Colonic mucosa (tissue), 4 donors: ENCODE data around the gene ST3GAL3. TPM values are rescaled to one million over a fixed set of nuclear protein-coding genes. Genes with fewer than 3 reads are reported as not detected.

Experiments
- DNase-seq: peaks from one replicate; pipeline ENCODE4 v3.0.0-alpha.2; 2020
- H3K27ac ChIP-seq: fragments of 200-600 bp; one replicate; pipeline ENCODE4 v1.8.0; 2021
- H3K27me3 ChIP-seq: fragments of 200-600 bp; one replicate; pipeline ENCODE4 v1.8.0; 2021
- H3K36me3 ChIP-seq: fragments of 200-600 bp; one replicate; pipeline ENCODE4 v1.8.0; 2021
- H3K4me1 ChIP-seq: fragments of 200-600 bp; one replicate; pipeline ENCODE4 v1.8.0; 2021; ENCODE audit warnings: mild to moderate bottlenecking
- H3K4me3 ChIP-seq: fragments of 200-600 bp; one replicate; pipeline ENCODE4 v1.8.0; 2021
- H3K9ac ChIP-seq, 2 donors: one replicate each; pipeline ENCODE4 v1.7.0; 2013; ENCODE audit warnings: control low read depth in 2 of 2, low read depth in 2 of 2, low read length in 2 of 2
- H3K9me3 ChIP-seq: fragments of 200-600 bp; one replicate; pipeline ENCODE4 v1.8.0; 2021
- CTCF ChIP-seq: fragments of 200-600 bp; IDR thresholded peaks from one replicate; pipeline ENCODE4 v1.8.0; 2022; ENCODE audit warnings: antibody characterized with exemption, mild to moderate bottlenecking
- intact Hi-C: fragments of 100-400 bp; cut with DNase I; formaldehyde crosslinking; loops from one replicate; pipeline ENCODE4 v1.14.1; 2022
- total RNA-seq, 2 donors: library from RNA; stranded (reverse); fragmentation: NEBNext Ultra II Directional in 1 of 2; extraction: Animal tissue kit (Norgen Biotek cat#: 25700) in 1 of 2; gene quantifications; one replicate each; pipeline ENCODE4 v1.2.1, GENCODE V29; 2021
- donor health status: healthy.
- donor health status: DM: no; HTN: no; CAD: no.
- donor health status: DM: no; HTN: no; CAD: no.

Gene ST3GAL3
- total RNA-seq, 2 donors from 2014 or later = 5.1 to 6.0 TPM

DNA sequence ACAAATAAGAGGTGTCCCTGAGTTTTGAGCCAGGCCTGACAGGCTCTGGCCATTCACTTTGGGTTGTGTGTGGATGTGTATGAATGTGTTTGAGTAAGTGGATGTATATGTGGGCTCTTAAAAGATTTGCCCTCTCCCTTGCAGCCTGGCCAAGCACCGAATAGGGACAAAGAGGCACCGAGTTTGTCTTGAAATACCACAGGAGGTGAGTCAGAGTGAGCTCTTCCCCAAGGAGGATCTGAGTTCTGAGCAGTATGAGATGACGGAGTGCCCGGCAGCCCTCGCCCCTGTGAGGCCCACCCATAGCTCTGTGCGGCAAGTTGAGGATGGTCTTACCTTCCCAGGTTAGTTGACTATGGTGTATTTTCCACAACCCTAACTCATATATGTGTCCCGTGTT is 38.4 kb upstream of the ST3GAL3 start:
- Histone ChIP-seq H3K4me3 (no peak overlapping the region), H3K27ac (no peak overlapping the region), H3K4me1 (no peaks in the 10 kb centered on the region), H3K9ac (no peak overlapping the region), H3K9me3 (no peaks in the 10 kb centered on the region), H3K27me3 (no peaks in the 10 kb centered on the region), H3K36me3 (peaks cover 50% of the 10 kb centered on the region)
- DNase-seq = no peak
- TF ChIP-seq CTCF = no peak
- intact Hi-C loops = no loop called here

GRCh38 chr1:43669878-43670277 is 37.5 kb upstream of the ST3GAL3 start:
- intact Hi-C loops = no loop called here
- H3K4me3 ChIP-seq = no peak overlapping the region
- H3K4me1 ChIP-seq = no peaks in the 10 kb centered on the region
- no peaks in the 10 kb centered on the region for H3K27me3 ChIP-seq
- no peak for TF ChIP-seq CTCF
- no peaks in the 10 kb centered on the region for H3K9me3 ChIP-seq
- no peak overlapping the region for H3K27ac ChIP-seq
- H3K9ac ChIP-seq = no peak overlapping the region
- H3K36me3 ChIP-seq = peaks cover 42% of the 10 kb centered on the region
- no peak for DNase-seq

DNA sequence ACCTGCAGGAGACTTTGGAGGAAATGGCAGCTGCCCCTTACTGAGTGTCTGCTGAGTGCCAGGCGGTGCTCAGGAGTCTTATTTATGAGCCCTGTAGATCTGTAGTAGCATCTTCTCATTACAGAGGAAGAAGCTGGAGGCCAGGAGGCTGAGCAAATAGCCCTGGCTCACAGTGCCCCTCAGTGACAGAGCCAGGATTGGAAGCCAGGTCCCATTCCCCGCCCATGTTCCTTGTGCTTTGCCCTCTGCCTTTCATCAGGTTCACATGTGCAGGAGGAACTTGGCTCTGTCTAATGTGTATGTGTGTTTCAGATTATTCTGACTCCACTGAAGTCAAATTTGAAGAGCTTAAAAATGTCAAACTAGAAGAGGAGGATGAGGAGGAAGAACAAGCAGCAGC is 36.1 kb upstream of the ST3GAL3 start:
- Histone ChIP-seq H3K9me3 (no peaks in the 10 kb centered on the region), H3K36me3 (peaks cover 37% of the 10 kb centered on the region), H3K27ac (no peak overlapping the region), H3K4me1 (no peaks in the 10 kb centered on the region), H3K9ac (no peak overlapping the region), H3K4me3 (no peak overlapping the region), H3K27me3 (no peaks in the 10 kb centered on the region)
- intact Hi-C loops = no loop called here
- TF ChIP-seq CTCF = no peak
- no peak for DNase-seq

DNA sequence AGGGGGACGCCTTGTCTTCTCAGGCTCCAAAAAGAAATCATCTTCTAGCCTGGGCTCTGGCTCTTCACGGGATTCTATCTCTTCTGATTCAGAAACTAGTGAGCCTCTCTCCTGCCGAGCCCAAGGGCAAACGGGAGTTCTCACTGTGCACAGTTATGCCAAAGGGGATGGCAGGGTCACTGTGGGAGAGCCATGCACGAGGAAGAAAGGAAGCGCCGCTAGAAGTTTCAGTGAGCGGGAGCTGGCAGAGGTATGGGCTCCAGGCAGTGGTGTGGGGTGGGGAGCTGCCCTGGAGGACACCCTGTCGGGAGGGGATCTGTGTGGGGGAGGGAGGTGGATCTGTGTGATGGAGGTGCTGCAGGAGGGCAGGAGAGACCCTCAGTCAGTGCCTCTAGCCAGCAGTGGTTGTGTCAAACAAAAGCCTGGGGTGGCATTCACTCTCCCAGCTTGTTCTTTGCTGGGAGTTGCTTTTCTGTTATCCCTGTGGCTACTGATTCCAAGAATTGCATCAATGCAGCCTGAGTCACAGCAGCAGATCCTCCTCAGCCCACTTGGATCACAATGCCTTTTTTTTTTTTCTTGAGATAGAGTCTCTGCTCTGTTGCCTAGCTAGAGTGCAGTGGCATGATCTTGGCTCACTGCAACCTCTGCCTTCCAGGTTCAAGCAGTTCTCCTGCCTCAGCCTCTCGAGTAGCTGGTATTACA is 35.6 kb upstream of the ST3GAL3 start:
- H3K9me3 ChIP-seq = no peaks in the 10 kb centered on the region
- intact Hi-C loops = no loop called here
- H3K27me3 ChIP-seq = no peaks in the 10 kb centered on the region
- TF ChIP-seq CTCF = no peak
- no peak overlapping the region for H3K9ac ChIP-seq
- no peak for DNase-seq
- H3K4me1 ChIP-seq = no peaks in the 10 kb centered on the region
- no peak overlapping the region for H3K4me3 ChIP-seq
- no peak overlapping the region for H3K27ac ChIP-seq
- peaks cover 31% of the 10 kb centered on the region for H3K36me3 ChIP-seq

- no peaks in the 10 kb centered on the region for H3K27me3 ChIP-seq
- H3K4me3 ChIP-seq = no peak overlapping the region
- peaks cover 21% of the 10 kb centered on the region for H3K36me3 ChIP-seq
- H3K9ac ChIP-seq = no peak overlapping the region
- TF ChIP-seq CTCF = no peak
- intact Hi-C loops = no loop called here
- no peaks in the 10 kb centered on the region for H3K4me1 ChIP-seq
- no peak for DNase-seq
- no peak overlapping the region for H3K27ac ChIP-seq
- H3K9me3 ChIP-seq = no peaks in the 10 kb centered on the region
Observed at GRCh38 chr1:43673261-43673660, 34.1 kb upstream of the ST3GAL3 start.
